PC-3 (cell line): ENCODE data around the gene C7orf33.
"Not testable (repeated sequence)": the region's sequence is repeated elsewhere in the genome, so short reads cannot be mapped to it uniquely, and the experiment has no call there.

Experiments used
- CTCF ChIP-seq: fragments of 300-600 bp; sonication (generic); conservative IDR thresholded peaks from 2 replicates; pipeline ENCODE4 v1.5.1; 2017; ENCODE audit warnings: antibody characterized with exemption, low read depth, mild to moderate bottlenecking, low read length
- EZH2 ChIP-seq: fragments of 300-600 bp; sonication (generic); IDR thresholded peaks from one replicate; pipeline ENCODE4 v1.6.1; 2017; ENCODE audit warnings: antibody characterized with exemption, mild to moderate bottlenecking, low read length; ENCODE audit not compliant: unreplicated experiment
- EZH2phosphoT487 ChIP-seq: fragments of 300-600 bp; sonication (generic); IDR thresholded peaks from 2 replicates; pipeline ENCODE4 v1.6.1; 2018; ENCODE audit warnings: mild to moderate bottlenecking, antibody characterized with exemption, low read length, borderline replicate concordance

GRCh38 chr7:148570973-148571372 lies 19.6 kb upstream of the C7orf33 start:
- not testable (repeated sequence) for TF ChIP-seq EZH2, CTCF, EZH2phosphoT487
